ENCODE results near the gene GLI1.
"Not testable (repeated sequence)": the region's sequence is repeated elsewhere in the genome, so short reads cannot be mapped to it uniquely, and the experiment has no call there.

GRCh38 chr12:57517718-57518117, 58.1 kb downstream of the GLI1 start:
- TF ChIP-seq, protein P1, sequence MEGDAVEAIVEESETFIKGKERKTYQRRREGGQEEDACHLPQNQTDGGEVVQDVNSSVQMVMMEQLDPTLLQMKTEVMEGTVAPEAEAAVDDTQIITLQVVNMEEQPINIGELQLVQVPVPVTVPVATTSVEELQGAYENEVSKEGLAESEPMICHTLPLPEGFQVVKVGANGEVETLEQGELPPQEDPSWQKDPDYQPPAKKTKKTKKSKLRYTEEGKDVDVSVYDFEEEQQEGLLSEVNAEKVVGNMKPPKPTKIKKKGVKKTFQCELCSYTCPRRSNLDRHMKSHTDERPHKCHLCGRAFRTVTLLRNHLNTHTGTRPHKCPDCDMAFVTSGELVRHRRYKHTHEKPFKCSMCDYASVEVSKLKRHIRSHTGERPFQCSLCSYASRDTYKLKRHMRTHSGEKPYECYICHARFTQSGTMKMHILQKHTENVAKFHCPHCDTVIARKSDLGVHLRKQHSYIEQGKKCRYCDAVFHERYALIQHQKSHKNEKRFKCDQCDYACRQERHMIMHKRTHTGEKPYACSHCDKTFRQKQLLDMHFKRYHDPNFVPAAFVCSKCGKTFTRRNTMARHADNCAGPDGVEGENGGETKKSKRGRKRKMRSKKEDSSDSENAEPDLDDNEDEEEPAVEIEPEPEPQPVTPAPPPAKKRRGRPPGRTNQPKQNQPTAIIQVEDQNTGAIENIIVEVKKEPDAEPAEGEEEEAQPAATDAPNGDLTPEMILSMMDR (IDR thresholded peaks at IDR 0.05 in 4 of 5, conservative IDR thresholded peaks at IDR 0.05 in 1 of 5), result not testable (repeated sequence)
- TF ChIP-seq POLR2A (IDR thresholded peaks at IDR 0.05), result not testable (repeated sequence)

Data from gastrocnemius medialis (tissue), 4 donors.